Neuron (in vitro differentiated cells): ENCODE data around the gene NPAS3.

Experiments used
- H2AFZ ChIP-seq: one replicate; pipeline ENCODE4 v1.6.1; 2013; ENCODE audit warnings: low read depth, mild to moderate bottlenecking, inconsistent platforms, low read length, moderate library complexity
- H3K27me3 ChIP-seq: one replicate; pipeline ENCODE4 v1.6.1; 2013; ENCODE audit warnings: low read length; ENCODE audit not compliant: insufficient read depth
- H3K36me3 ChIP-seq: one replicate; pipeline ENCODE4 v1.6.1; 2013; ENCODE audit warnings: low read length; ENCODE audit not compliant: insufficient read depth
- H3K4me1 ChIP-seq: one replicate; pipeline ENCODE4 v1.6.1; 2013; ENCODE audit warnings: low read length; ENCODE audit not compliant: insufficient read depth
- H3K4me3 ChIP-seq: 2 replicates; pipeline ENCODE4 v1.5.1; 2013; ENCODE audit warnings: mild to moderate bottlenecking, low read length, moderate library complexity
- H3K9me3 ChIP-seq: one replicate; pipeline ENCODE4 v1.6.1; 2013; ENCODE audit warnings: low read length

Gene NPAS3

DNA sequence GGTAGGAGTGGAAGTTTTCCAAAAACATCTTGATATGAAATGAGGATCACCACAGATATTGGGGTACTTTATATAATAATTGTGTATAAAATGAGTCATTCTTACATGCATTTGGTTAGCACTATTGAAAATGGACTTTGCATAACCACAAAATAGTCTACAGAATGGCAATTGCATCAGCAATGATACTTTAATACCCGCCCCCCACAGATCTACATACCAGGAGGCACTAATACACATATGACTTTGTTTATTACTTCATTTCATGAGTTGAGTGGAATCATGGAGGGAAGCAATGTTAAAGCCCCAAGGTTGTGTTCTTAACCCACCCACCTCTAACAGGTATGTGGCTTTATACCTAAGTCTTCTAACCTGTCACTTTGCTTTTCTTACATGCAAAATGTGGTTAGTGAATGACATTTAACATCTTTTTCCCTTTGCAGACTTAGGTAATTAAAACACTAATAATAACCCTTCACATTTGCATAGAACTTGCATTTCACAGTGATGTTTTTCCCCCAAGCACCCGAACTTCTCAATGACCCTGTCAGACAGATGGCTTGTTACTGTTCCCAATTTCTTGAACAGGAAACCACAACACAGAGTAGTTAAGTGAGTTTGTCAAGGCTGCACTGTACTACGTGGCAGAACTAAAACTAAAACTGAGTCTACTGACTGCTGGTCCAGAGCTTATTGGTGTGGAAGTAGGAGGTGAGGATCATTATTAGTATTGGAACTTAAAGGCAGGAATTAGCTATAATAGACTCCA lies 101.9 kb downstream of the NPAS3 start:
- H3K4me1 ChIP-seq, result peaks cover 30% of the 10 kb centered on the region
- H3K36me3 ChIP-seq, result peaks cover 29% of the 10 kb centered on the region
- peaks cover 18% of the 10 kb centered on the region for H3K9me3 ChIP-seq

DNA sequence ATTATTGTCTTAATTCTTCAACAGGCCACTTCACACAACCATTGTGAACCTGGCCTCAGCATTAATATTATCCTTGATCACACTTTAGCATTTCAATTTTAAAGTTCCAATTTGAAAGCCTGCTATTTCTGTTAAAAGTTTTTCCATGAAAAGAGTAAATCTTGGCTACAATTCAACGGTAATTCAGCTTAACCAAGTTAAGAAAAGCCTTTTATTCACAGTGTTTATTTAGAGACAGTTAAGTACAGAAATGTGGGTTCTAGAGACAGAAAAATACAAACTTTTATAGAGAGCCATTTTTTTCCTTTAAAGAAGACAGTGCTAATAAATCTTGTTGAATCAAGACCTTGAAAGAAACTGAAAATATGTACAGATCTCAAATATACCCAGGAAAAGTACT lies 103.9 kb downstream of the NPAS3 start:
- peaks cover 37% of the 10 kb centered on the region for H3K36me3 ChIP-seq
- no peaks in the 10 kb centered on the region for H3K27me3 ChIP-seq
- no peak overlapping the region for H3K4me3 ChIP-seq
- H2AFZ ChIP-seq, result no peak overlapping the region
- peaks cover 24% of the 10 kb centered on the region for H3K9me3 ChIP-seq
- H3K4me1 ChIP-seq, result peaks cover 30% of the 10 kb centered on the region

More for the DNA sequence above, 101.9 kb downstream of the NPAS3 start:
- Histone ChIP-seq H2AFZ (no peak overlapping the region), H3K27me3 (no peaks in the 10 kb centered on the region), H3K4me3 (no peak overlapping the region)

DNA sequence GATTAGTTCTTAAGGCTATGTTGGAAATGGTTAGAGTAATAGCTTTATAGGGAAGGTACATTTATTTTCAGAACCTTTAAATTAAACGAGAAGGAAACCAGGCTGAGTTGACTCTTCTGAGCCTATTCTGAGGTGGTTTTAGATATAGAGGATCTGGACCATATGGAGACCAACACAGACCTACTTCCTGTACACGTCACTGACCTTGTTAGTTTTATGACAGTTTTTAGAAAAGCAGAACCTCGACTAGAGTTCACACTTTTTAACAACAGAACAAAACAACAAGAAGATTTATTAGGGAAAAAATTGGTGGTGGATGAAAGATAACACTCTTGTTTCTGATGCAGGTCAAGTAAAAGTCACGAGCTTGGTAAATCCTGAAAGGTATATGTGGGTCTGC lies 107.1 kb downstream of the NPAS3 start:
- H3K36me3 ChIP-seq, result peaks cover 60% of the 10 kb centered on the region
- H3K27me3 ChIP-seq, result no peaks in the 10 kb centered on the region
- peaks cover 29% of the 10 kb centered on the region for H3K9me3 ChIP-seq

DNA sequence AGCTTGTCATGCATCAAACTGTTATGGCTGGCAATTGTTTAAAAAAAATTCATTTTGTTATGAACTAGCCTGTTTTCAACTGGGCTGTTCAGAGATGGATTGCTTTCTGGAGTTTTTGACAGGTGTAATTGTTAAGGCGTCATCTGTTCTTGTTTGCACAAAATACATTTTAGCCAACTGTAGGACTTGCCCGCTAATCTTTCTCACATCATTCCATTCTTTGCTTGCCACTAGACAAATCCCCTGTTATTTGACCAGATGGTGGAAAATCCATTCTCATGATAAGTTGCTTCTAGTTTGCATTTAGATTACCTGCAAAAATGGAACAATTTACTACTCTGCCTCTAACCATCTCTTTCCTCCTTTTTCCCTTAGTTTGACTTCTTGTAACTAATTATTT lies 114.3 kb downstream of the NPAS3 start:
- H3K36me3 ChIP-seq, result peaks cover 41% of the 10 kb centered on the region
- H3K9me3 ChIP-seq, result peaks cover 8% of the 10 kb centered on the region
- no peak overlapping the region for H3K4me3 ChIP-seq
- H3K4me1 ChIP-seq, result peaks cover 10% of the 10 kb centered on the region
- H2AFZ ChIP-seq, result no peak overlapping the region
- H3K27me3 ChIP-seq, result no peaks in the 10 kb centered on the region

More for the DNA sequence above, 107.1 kb downstream of the NPAS3 start:
- Histone ChIP-seq H2AFZ (no peak overlapping the region), H3K4me1 (peaks cover under 1% of the 10 kb centered on the region), H3K4me3 (no peak overlapping the region)

DNA sequence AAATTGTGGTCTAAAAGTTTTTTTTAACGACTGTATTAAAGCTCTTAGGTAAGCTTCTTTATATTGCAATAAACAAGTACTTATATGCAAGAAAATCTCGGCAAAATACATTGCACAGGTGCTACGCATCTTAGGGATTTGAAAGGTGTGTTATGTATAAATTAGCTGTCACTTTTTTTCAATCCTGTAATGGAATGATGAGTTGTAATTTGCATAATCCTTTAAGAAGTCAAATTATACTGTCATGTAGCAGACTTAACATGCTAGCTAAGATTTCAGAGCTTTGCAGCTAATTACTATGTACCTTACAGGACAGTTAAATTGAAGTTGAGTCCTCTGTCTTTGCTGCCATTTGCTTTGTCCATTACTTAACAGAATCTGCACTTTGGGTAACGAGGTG lies 117.5 kb downstream of the NPAS3 start:
- Histone ChIP-seq H3K9me3 (peaks cover 4% of the 10 kb centered on the region), H3K27me3 (no peaks in the 10 kb centered on the region), H3K36me3 (peaks cover 18% of the 10 kb centered on the region), H3K4me3 (no peak overlapping the region), H2AFZ (no peak overlapping the region), H3K4me1 (peaks cover 19% of the 10 kb centered on the region)

DNA sequence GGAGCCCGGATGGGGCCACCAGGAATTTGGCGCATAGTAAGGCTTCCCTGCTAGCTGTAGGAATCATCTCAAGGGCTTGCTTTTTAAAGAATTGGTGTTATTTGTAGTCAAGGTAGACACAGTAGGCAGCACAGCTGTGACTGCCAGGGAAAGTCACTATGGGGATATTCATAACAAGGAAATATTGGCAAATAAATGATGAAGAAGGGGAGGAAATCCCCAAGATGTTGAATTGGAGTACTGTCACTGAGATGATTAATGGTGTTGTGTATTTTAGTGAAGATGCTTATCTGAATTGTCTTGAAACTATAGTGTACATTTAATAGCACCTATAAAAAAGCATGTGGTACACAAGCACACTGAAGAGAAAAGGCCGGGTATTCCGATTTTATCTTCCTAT lies 118.9 kb downstream of the NPAS3 start:
- peaks cover 18% of the 10 kb centered on the region for H3K36me3 ChIP-seq
- no peak overlapping the region for H3K4me3 ChIP-seq
- H3K4me1 ChIP-seq, result peaks cover 24% of the 10 kb centered on the region
- H3K9me3 ChIP-seq, result peaks cover 4% of the 10 kb centered on the region
- no peaks in the 10 kb centered on the region for H3K27me3 ChIP-seq
- no peak overlapping the region for H2AFZ ChIP-seq

DNA sequence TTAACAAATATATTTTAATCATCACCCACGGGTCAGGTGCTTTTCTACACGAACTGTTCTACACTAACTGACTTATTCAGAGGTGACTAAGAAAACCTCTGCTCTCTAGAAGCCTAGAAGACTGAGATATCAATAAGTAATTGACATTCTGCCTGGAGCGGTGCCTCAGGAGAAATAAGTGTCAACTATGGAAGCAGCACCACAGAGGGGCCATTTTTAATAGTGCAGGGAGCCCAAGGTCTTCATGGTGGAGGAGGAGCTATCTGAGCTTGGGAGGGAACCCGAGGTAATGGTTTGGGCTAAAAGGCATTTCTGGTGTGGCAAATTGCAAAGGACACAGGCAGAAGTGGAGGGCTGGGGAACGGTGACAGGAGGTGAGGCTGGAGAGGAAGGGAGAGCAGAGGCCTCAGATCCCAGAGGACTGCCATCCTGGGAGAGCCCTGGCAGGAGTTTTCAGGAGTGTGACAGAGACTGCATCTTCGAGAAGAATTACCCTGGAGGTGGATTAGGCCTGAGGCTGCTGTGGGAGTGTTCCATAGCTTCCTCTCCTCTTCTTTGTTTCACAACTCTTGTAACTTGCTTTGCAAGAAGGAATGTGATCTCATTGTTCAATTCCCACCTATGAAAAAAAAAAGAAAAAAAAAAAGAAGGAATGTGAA lies 123.1 kb downstream of the NPAS3 start:
- Histone ChIP-seq H3K9me3 (peaks cover 2% of the 10 kb centered on the region), H3K4me3 (no peak overlapping the region), H3K36me3 (peaks cover 4% of the 10 kb centered on the region), H3K4me1 (peaks cover 33% of the 10 kb centered on the region), H3K27me3 (no peaks in the 10 kb centered on the region), H2AFZ (no peak overlapping the region)

DNA sequence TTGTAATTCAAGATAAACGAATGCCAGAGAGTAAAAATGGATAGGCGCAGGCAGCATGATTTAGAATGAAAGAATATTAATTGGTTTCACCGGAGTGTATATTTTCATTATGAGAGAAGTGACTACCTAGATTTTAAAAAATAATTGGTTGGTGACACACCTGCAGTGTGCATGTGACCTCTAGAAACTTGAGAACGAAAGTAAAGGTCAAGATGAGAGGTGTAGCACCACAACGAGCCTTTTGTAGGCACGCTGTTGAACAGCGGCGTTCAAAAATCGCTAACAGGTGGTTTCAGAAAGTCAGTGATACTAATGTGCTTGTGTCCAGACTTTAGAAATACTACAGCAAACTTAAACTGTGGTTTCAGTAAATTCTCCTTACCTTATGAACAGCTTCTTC lies 123.8 kb downstream of the NPAS3 start:
- no peaks in the 10 kb centered on the region for H3K9me3 ChIP-seq
- H3K4me3 ChIP-seq, result no peak overlapping the region
- no peak overlapping the region for H2AFZ ChIP-seq

DNA sequence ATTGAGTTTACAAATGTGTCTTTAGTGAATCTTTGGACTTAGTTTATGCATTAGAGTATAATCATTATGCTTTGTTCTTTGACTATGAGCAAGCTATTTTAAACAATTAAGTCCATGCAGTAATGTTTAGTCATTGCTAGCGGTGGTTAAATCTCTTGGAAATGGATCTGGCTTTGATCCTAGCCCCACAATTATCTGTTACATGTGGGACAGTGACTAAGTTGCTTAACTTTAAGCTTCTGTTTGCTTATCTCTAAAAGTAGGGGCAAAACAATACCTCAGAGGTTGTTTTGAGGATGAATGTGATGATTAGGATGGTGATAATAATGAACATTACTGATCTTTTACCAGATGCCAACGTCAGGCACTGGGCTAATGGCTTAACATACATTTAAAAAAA lies 124.2 kb downstream of the NPAS3 start:
- H3K9me3 ChIP-seq, result no peaks in the 10 kb centered on the region
- H3K27me3 ChIP-seq, result no peaks in the 10 kb centered on the region
- no peak overlapping the region for H2AFZ ChIP-seq
- peaks cover 42% of the 10 kb centered on the region for H3K4me1 ChIP-seq
- H3K36me3 ChIP-seq, result no peaks in the 10 kb centered on the region
- H3K4me3 ChIP-seq, result no peak overlapping the region

More for the DNA sequence above, 123.8 kb downstream of the NPAS3 start:
- Histone ChIP-seq H3K27me3 (no peaks in the 10 kb centered on the region), H3K36me3 (no peaks in the 10 kb centered on the region), H3K4me1 (peaks cover 39% of the 10 kb centered on the region)

DNA sequence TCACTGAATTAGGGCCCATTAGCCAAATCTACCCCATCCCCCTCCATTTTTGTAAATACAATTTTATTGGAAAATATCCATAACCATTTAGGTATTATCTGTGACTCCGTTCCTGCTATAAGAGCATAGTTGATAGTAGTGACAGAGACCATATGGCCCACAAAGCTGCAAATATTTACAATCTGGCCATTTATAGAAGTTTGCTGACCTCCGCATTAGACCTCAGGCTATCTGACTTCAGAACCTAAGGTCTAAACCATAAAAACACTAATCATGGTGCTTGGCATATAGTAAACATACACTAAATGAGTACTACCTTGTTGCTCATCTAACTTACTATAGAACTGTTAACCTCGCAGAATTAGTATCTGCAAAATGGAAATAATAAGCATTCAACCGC lies 124.8 kb downstream of the NPAS3 start:
- Histone ChIP-seq H3K27me3 (no peaks in the 10 kb centered on the region), H3K9me3 (no peaks in the 10 kb centered on the region), H3K36me3 (no peaks in the 10 kb centered on the region), H3K4me3 (no peak overlapping the region), H3K4me1 (peaks cover 46% of the 10 kb centered on the region), H2AFZ (no peak overlapping the region)

DNA sequence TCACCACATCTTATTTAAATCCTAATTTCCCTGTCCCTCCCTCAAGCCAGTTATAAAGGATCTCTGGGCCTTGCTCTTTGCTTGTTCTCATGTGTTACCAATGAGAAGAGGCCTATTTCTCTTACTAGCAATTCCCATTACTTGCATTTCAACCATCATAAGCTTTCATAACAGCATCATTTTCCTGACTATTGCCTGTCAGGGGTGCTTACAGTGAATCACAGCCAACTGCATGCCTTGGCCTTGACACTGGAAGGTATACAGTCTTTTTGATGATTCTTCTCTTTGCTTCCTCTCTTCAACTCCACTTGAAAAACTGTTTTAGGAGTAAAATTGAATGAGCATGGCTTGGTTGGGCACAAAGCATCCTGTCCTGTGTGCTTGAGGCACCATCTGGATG lies 127.0 kb downstream of the NPAS3 start:
- peaks cover 51% of the 10 kb centered on the region for H3K4me1 ChIP-seq
- H3K9me3 ChIP-seq, result no peaks in the 10 kb centered on the region
- no peaks in the 10 kb centered on the region for H3K27me3 ChIP-seq
- H3K4me3 ChIP-seq, result no peak overlapping the region
- H2AFZ ChIP-seq, result no peak overlapping the region
- no peaks in the 10 kb centered on the region for H3K36me3 ChIP-seq

DNA sequence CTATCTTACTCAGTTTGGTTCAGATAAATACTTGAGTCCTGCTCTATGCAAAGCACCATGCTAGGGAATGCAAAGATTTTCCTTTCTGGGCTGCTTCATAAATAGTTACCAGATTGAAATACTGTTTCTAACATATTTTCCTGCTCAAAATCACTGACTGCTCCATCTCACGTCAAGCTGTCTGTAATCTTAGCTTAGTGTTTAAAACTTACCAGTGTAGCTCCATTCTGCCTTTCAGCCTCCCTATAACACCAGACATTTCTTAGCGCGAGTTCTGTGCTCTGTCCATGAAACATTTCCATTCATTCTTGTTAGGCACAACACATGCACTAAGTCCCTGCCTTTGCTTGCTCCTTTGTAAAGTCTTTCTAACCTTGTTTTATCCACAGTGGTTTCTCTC lies 129.4 kb downstream of the NPAS3 start:
- H3K4me1 ChIP-seq, result peaks cover 43% of the 10 kb centered on the region
- peaks cover 3% of the 10 kb centered on the region for H3K36me3 ChIP-seq
- no peak overlapping the region for H3K4me3 ChIP-seq
- no peak overlapping the region for H2AFZ ChIP-seq
- H3K27me3 ChIP-seq, result no peaks in the 10 kb centered on the region
- H3K9me3 ChIP-seq, result no peaks in the 10 kb centered on the region

DNA sequence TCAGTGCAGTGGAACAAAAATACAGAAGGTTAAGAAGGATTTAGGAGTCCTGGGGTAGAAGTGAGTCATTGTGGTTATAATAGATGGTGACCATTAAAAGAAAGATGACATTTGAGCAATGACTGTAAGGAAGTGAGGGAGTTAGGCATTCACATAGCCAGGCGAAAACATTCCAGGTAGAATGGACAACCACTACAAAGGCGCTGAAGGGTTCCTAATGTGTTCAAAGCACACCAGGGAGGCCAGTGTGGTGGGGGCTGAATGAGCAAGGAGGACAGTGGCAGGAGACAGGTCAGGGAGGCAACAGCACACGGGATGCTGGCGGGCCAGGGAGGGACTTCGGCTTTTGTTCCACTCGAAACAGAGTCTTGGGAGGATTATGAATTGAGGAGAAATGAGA lies 129.9 kb downstream of the NPAS3 start:
- H3K36me3 ChIP-seq, result peaks cover 3% of the 10 kb centered on the region
- no peak overlapping the region for H2AFZ ChIP-seq

More for the DNA sequence above, 129.9 kb downstream of the NPAS3 start:
- Histone ChIP-seq H3K4me1 (peaks cover 43% of the 10 kb centered on the region), H3K27me3 (no peaks in the 10 kb centered on the region), H3K4me3 (no peak overlapping the region), H3K9me3 (no peaks in the 10 kb centered on the region)
